Uterus (tissue), 4 donors: Measurements from ENCODE around the gene C15orf39. TPM values are rescaled to one million over a fixed set of nuclear protein-coding genes. Genes with fewer than 3 reads are reported as not detected.
A peak's percentile ranks its signal among the peaks of the same experiment; 100 is the strongest.

Experiments
- DNase-seq, 2 donors: peaks; one replicate each; pipeline ENCODE4 v3.0.0-alpha.2; 2019 to 2020
- H3K27ac ChIP-seq, 2 donors: fragments of 200-600 bp; sonication (generic); 1 replicate in 1 of 2; 2 replicates in 1 of 2; pipeline ENCODE4 v1.5.1; 2016 to 2018
- H3K27me3 ChIP-seq, 2 donors: fragments of 200-600 bp; sonication (generic); one replicate each; pipeline ENCODE4 v1.5.1; 2018 to 2019; ENCODE audit warnings: control low read depth in 1 of 2
- H3K36me3 ChIP-seq, 2 donors: fragments of 200-600 bp; sonication (generic); one replicate each; pipeline ENCODE4 v1.5.1; 2019; ENCODE audit warnings: control low read depth in 1 of 2
- H3K4me1 ChIP-seq, 2 donors: fragments of 200-600 bp; sonication (generic); one replicate each; pipeline ENCODE4 v1.5.1; 2018 to 2019; ENCODE audit warnings: control low read depth in 1 of 2
- H3K4me3 ChIP-seq, 2 donors: fragments of 200-600 bp; sonication (generic); 1 replicate in 1 of 2; 2 replicates in 1 of 2; pipeline ENCODE4 v1.5.1; 2018 to 2019; ENCODE audit warnings: mild to moderate bottlenecking in 1 of 2
- H3K9me3 ChIP-seq, 2 donors: fragments of 200-600 bp; sonication (generic); one replicate each; pipeline ENCODE4 v1.5.1; 2019; ENCODE audit warnings: control low read depth in 1 of 2
- POLR2A ChIP-seq, 2 donors: fragments of 450-650 bp; IDR thresholded peaks; one replicate each; pipeline ENCODE4 v1.6.1; 2016; ENCODE audit warnings: antibody characterized with exemption in 2 of 2, mild to moderate bottlenecking in 1 of 2, moderate library complexity in 1 of 2
- intact Hi-C: fragments of 100-400 bp; cut with DNase I; formaldehyde crosslinking; loops from one replicate; pipeline ENCODE4 v1.15.1; 2023; ENCODE audit warnings: low total_unique reads
- total RNA-seq, 4 donors: library from RNA; depleted of rRNA in 3 of 4; stranded (reverse); fragments of >200 nt in 3 of 4; gene quantifications; one replicate each; pipeline versions ENCODE4 v1.1.0 to v1.2.4, GENCODE V29; 2014 to 2023
- TF ChIP-seq, protein P1 (sequence below), 4 experiments: fragments of 200-600 bp in 2 of 4; fragments of 450-650 bp in 2 of 4; sonication (generic) in 2 of 4; IDR thresholded peaks; one replicate each; pipeline ENCODE4 v1.5.1; 2016 to 2019; ENCODE audit warnings: antibody characterized with exemption in 4 of 4, mild to moderate bottlenecking in 2 of 4, moderate library complexity in 1 of 4
- donor health status: DM: yes; HTN: yes; CAD: no.

C15orf39 gene
- total RNA-seq, 4 donors from 2014 or later, result 4.6 to 43.9 (median 14.1) TPM

DNA sequence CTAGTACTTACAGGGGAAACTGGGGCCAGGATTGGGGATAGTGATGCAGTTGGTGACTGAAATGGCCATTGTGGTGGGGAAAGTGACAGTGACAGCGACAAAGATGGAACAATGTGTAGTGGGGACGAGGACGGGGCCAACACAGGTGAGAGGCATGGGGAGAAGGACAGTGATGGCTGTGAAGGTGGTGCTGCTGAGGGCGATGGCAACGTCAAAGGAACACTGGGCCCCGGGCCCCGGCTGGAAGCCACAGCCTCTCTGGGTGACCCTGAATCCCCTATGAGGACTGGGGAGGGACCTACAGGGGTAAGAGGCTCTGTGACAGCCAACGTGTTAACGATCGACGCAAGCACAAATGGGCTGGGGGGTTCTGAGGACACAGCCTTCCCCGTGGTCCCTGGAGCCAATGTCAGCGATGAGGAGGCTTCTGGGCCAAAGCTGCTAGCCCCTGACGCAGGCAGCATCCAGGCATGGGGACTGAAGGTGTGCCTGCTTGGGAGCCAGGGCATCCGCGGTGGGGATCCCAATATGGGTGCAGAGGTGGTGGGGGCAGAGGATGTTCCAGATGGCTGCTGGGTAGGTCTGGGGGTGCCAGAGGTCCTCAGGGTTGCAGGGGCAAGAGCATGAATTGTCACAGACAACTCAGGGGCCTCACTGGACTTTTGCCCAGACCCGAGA is 31.3 kb downstream of the C15orf39 start:
- H3K4me1 ChIP-seq, result no peaks in the 10 kb centered on the region
- H3K27ac ChIP-seq, result no peak overlapping the region
- H3K4me3 ChIP-seq, result no peak overlapping the region
- H3K9me3 ChIP-seq, result no peaks in the 10 kb centered on the region
- no peak for TF ChIP-seq POLR2A (IDR thresholded peaks at IDR 0.05)
- TF ChIP-seq, protein P1, sequence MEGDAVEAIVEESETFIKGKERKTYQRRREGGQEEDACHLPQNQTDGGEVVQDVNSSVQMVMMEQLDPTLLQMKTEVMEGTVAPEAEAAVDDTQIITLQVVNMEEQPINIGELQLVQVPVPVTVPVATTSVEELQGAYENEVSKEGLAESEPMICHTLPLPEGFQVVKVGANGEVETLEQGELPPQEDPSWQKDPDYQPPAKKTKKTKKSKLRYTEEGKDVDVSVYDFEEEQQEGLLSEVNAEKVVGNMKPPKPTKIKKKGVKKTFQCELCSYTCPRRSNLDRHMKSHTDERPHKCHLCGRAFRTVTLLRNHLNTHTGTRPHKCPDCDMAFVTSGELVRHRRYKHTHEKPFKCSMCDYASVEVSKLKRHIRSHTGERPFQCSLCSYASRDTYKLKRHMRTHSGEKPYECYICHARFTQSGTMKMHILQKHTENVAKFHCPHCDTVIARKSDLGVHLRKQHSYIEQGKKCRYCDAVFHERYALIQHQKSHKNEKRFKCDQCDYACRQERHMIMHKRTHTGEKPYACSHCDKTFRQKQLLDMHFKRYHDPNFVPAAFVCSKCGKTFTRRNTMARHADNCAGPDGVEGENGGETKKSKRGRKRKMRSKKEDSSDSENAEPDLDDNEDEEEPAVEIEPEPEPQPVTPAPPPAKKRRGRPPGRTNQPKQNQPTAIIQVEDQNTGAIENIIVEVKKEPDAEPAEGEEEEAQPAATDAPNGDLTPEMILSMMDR (IDR thresholded peaks at IDR 0.05), result no peak
- H3K36me3 ChIP-seq, result no peaks in the 10 kb centered on the region
- DNase-seq, result no peak
- intact Hi-C loops, result no loop called here
- no peaks in the 10 kb centered on the region for H3K27me3 ChIP-seq

DNA sequence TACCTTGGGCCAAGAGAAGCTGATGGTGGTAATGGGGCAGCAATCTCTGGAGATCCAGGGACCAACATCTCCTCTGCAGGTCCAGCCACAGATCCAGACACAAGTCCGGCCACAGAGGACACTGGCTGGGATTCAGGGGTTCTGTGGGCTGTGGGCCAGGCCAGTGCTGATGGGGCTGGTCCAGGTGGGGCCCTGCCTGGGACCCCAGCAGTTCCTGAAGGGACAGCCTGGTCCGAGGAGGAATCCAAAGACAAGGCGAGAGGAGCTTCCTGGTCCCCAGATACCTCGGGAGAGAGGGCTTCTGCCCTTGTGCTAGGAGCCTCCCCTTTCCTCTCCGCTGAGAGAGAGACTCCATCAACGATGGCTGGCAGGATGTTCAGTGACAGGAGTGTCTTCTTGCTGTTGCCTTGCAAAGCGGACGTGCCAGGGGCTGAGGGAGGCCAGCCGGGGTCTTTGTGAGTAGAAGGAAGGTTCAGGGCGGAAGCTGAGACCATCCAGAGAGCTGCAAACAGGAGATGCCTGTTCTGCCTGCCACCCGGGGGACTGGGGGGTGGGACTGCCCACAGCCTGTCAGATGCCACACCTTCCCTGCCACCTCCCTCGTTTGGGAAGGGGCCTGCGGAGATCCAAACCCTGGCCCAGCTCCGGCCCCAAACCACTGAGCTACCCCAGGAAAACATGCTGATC is 32.0 kb downstream of the C15orf39 start:
- no peak for TF ChIP-seq POLR2A (IDR thresholded peaks at IDR 0.05)
- TF ChIP-seq, protein P1 (IDR thresholded peaks at IDR 0.05), result no peak
- intact Hi-C loops, result no loop called here
- no peak for DNase-seq
- H3K36me3 ChIP-seq, result no peaks in the 10 kb centered on the region
- no peak overlapping the region for H3K27ac ChIP-seq
- H3K9me3 ChIP-seq, result no peaks in the 10 kb centered on the region
- no peaks in the 10 kb centered on the region for H3K4me1 ChIP-seq
- H3K4me3 ChIP-seq, result no peak overlapping the region
- H3K27me3 ChIP-seq, result no peaks in the 10 kb centered on the region

DNA sequence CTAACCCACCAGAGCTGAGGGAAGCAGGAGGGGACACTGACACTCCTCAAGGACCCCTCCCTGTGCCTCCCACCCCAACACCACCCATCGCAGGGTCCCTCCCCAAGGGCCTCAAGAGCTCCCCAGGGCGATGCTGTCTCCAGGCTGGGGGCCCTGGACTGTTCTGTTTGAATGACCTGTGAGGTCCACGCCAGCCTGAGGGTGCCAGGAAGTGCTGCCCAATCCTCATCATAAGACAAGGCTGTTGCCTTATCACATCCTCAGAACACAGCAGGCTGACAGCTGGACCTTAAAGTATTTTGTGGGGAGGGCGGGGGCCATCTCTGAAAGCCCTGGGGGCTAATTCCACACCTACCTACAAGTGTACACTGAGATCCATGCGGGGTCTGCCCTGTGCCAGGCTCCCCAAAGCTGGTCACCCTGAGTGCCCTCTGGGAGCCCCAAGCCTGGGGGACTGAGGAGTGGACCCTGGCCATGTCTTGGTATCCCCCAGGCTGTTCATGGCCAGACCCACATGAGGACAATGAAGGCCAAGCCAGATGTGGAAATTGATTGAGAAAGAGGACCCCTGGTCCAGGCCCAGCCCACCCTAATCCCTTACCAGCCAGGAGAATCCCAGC is 32.6 kb downstream of the C15orf39 start:
- peak in 1 of 2 donors; percentile 7 for DNase-seq
- TF ChIP-seq, protein P1 (IDR thresholded peaks at IDR 0.05), result no peak
- TF ChIP-seq POLR2A (IDR thresholded peaks at IDR 0.05), result no peak
- Histone ChIP-seq H3K4me1 (no peaks in the 10 kb centered on the region), H3K27me3 (no peaks in the 10 kb centered on the region), H3K36me3 (no peaks in the 10 kb centered on the region), H3K9me3 (no peaks in the 10 kb centered on the region), H3K27ac (no peak overlapping the region), H3K4me3 (no peak overlapping the region)
- intact Hi-C loops, result no loop called here

DNA sequence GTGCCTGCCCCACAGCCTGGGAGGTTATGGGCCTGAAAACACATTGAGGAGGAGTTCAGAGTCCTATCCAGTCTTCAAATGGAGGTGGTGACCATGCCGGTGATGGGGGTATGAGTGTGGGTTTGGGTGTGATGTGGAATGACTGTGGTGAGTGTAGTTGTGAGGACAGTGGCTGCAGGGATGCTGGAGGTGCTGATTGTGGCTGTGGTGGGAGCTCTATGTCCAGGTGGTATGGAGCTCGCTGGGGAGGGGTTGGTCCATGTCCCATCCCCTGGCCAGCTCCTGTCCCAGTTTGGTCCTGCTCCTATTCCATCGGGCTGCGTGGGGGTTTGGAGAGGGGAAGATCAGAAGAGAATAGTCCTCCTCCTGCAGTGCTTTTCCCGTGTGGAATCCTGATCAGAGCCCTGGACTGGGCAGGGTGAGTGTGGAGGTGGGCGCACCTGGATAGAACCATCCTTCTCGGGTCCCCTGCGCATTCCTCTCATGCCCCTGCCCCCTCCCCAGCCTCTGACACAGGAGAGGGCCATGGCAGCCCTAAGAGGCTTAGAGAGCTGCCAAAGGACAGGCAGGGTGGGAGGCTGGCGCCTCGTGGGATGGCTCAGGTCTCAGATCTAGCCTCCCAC is 33.5 kb downstream of the C15orf39 start:
- Histone ChIP-seq H3K27ac (no peak overlapping the region), H3K36me3 (no peaks in the 10 kb centered on the region), H3K27me3 (no peaks in the 10 kb centered on the region), H3K4me1 (no peaks in the 10 kb centered on the region), H3K9me3 (no peaks in the 10 kb centered on the region), H3K4me3 (no peak overlapping the region)
- peak in 1 of 2 donors; percentile 5 for DNase-seq
- TF ChIP-seq, protein P1 (IDR thresholded peaks at IDR 0.05), result no peak
- no peak for TF ChIP-seq POLR2A (IDR thresholded peaks at IDR 0.05)
- intact Hi-C loops, result no loop called here
